ENCODE measurements around the gene KRT4. TPM values are rescaled to one million over a fixed set of nuclear protein-coding genes. Genes with fewer than 3 reads are reported as not detected.
"Not testable (repeated sequence)": the region's sequence is repeated elsewhere in the genome, so short reads cannot be mapped to it uniquely, and the experiment has no call there.

KRT4 gene
- total and polyA plus RNA-seq, 7 donors, result 0.12 to 1.7 (median 0.43) TPM; not detected in 3

DNA sequence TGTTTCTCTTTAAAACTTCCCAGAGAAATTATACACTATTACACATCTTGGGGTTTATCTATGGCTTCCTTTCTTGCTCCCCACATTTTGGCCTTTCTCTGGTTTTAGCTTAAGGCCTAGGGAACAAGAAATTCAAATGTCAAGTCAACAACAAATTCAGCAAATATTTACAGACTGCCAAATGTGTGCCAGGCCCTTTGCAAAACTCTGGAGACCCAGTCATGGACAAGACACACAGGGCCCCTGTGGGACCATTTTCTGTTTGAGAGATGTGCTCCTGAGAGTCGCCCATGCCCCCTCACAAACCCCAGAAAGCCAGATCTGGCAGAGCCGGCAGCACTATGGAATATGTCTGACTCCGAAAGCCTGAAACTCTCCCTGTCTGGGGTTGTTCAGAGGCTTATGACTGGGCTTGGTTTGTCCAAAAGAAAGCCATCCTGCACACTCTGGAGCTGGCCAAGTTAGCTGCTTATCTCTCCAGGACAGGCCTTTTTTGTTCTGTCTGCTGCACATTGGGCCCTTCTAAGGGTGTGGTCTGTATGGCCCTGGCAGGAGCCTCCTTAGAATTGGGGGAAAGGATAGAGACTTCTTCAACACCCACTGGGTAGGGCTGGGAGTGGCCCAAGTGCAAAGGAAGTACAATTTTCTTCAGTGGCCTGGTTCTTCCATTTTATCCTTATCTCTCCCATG, 16.9 kb downstream of the KRT4 start:
- Histone ChIP-seq H3K4me1 (no peaks in the 10 kb centered on the region), H3K27me3 (ENCODE audit: insufficient read depth in 3 of 3, low read length in 2 of 3) (peaks cover 0 to under 1% (median 0%) of the 10 kb centered on the region in 3 donors), H3K27ac (no peak overlapping the region), H3K9me3 (no peaks in the 10 kb centered on the region), H3K36me3 (ENCODE audit: insufficient read depth in 1 of 2, low read depth in 1 of 2) (no peaks in the 10 kb centered on the region), H3K4me3 (no peak overlapping the region)
- intact Hi-C loops (cut with DNase I), result no loop called here
- 74 to 86% (median 75%) methylated on average over 3 of the region's 3 CpGs for WGBS, 3 donors
- no peak for DNase-seq
- TF ChIP-seq, protein P1, sequence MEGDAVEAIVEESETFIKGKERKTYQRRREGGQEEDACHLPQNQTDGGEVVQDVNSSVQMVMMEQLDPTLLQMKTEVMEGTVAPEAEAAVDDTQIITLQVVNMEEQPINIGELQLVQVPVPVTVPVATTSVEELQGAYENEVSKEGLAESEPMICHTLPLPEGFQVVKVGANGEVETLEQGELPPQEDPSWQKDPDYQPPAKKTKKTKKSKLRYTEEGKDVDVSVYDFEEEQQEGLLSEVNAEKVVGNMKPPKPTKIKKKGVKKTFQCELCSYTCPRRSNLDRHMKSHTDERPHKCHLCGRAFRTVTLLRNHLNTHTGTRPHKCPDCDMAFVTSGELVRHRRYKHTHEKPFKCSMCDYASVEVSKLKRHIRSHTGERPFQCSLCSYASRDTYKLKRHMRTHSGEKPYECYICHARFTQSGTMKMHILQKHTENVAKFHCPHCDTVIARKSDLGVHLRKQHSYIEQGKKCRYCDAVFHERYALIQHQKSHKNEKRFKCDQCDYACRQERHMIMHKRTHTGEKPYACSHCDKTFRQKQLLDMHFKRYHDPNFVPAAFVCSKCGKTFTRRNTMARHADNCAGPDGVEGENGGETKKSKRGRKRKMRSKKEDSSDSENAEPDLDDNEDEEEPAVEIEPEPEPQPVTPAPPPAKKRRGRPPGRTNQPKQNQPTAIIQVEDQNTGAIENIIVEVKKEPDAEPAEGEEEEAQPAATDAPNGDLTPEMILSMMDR (IDR thresholded peaks at IDR 0.05), result no peak
- ATAC-seq, result no peak

DNA sequence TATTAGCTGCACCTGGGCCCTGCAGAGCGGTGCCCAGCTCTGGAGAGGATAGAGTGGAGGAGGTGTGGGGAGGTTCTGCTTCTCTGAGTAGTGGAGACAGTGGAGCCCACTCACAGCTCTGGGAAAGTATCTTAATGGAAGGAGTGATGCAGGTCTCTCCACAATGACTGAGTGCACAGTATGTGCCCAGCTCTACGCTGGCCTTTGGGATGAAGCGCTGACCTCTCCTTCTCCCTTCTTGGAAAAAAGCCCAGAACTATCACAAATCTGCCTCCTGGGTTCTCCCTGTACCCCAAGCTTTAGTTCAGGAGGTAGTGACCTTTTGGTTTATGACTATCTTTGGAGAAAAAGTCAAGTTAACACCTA, 17.5 kb downstream of the KRT4 start:
- intact Hi-C loops (cut with DNase I), result no loop called here
- DNase-seq (no peak), ATAC-seq (no peak)
- TF ChIP-seq, protein P1 (IDR thresholded peaks at IDR 0.05), result no peak
- Histone ChIP-seq H3K27me3 (ENCODE audit: insufficient read depth in 3 of 3, low read length in 2 of 3) (peaks cover 0 to 6% (median 2%) of the 10 kb centered on the region in 3 donors), H3K4me1 (no peaks in the 10 kb centered on the region), H3K4me3 (no peak overlapping the region), H3K9me3 (no peaks in the 10 kb centered on the region), H3K36me3 (ENCODE audit: insufficient read depth in 1 of 2, low read depth in 1 of 2) (no peaks in the 10 kb centered on the region), H3K27ac (no peak overlapping the region)
- 89 to 95% (median 93%) methylated on average over 3 of the region's 3 CpGs for WGBS, 3 donors

DNA sequence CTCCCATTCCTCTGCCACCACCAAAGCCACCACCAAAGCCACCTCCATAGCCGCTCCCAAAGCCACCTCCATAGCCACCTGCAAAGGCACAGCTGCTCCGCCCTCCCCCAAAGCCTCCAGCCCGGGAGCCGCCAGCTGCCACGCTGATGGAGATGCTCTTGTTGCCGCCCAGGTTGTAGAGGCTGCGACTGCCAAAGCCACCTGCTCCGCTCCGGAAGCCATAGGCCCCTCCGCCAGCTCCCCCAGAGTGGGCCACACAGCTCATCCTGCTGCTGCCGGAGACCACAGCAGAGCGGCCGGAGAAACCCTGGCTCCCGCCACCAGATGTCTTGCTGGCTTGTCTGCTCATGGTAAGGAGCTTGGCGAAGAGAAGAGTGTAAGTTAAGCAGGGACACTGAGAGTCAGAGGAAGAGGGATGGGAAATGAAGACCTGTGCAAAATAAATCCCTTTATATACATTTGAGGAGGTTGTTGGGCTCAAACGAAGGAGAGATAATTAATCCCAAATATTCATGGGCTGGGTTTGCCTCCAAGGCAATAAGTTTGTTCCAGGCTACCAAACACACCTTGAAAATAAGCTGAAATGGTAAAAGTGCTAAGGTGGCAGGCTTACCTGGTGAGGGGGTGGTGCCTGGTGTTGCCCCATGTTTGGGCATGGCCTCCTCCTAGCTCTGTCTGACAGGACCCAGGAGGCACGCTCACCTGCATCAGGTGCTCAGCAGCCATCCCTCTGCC, 18.1 kb downstream of the KRT4 start, which contains the start of gene KRT3:
TSS of gene KRT3 (minus strand) at position 424 of the 735 bp plus-strand sequence. CDS start at position 349, 75 bp downstream.
- H3K27me3 ChIP-seq (ENCODE audit: insufficient read depth in 3 of 3, low read length in 2 of 3), result peaks cover 0 to 11% (median 3%) of the 10 kb centered on the region in 3 donors
- DNase-seq, result no peak
- intact Hi-C loops (cut with DNase I), result no loop called here
- WGBS, 3 donors, result 86 to 87% (median 86%) methylated on average over 16 to 17 of the region's 17 CpGs
- ATAC-seq, result no peak
- no peak within 1 kb of the TSS for H3K4me3 ChIP-seq
- H3K27ac ChIP-seq, result no peak within 1 kb of the TSS
- no peaks in the 10 kb centered on the region for H3K9me3 ChIP-seq
- TF ChIP-seq, protein P1 (IDR thresholded peaks at IDR 0.05), result no peak
- H3K36me3 ChIP-seq (ENCODE audit: insufficient read depth in 1 of 2, low read depth in 1 of 2), result no peaks in the 10 kb centered on the region
- no peaks in the 10 kb centered on the region for H3K4me1 ChIP-seq

DNA sequence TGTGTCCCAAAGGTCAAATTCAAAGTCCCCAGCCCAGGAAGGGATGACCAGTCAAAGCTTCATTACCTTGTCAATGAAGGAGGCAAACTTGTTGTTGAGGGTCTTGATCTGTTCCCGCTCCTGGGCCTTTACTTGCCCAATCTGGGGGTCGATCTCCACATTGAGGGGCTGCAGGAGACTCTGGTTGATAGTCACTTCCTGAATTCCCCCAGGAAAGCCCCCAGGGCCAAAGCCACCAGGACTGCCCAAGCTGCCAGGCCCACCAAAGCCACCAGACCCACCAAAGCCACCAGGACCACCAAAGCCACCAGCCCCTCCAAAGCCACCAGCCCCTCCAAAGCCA, 18.6 kb downstream of the KRT4 start:
- DNase-seq; H3K4me1 ChIP-seq; H3K36me3 ChIP-seq (ENCODE audit: insufficient read depth in 1 of 2, low read depth in 1 of 2); intact Hi-C loops (cut with DNase I); H3K4me3 ChIP-seq; H3K27ac ChIP-seq; ATAC-seq; H3K9me3 ChIP-seq: not testable (repeated sequence)
- peaks cover 0 to 17% (median 3%) of the 10 kb centered on the region in 3 donors for H3K27me3 ChIP-seq (ENCODE audit: insufficient read depth in 3 of 3, low read length in 2 of 3)
- WGBS, 3 donors, result 86 to 89% (median 87%) methylated on average over 2 of the region's 2 CpGs

DNA sequence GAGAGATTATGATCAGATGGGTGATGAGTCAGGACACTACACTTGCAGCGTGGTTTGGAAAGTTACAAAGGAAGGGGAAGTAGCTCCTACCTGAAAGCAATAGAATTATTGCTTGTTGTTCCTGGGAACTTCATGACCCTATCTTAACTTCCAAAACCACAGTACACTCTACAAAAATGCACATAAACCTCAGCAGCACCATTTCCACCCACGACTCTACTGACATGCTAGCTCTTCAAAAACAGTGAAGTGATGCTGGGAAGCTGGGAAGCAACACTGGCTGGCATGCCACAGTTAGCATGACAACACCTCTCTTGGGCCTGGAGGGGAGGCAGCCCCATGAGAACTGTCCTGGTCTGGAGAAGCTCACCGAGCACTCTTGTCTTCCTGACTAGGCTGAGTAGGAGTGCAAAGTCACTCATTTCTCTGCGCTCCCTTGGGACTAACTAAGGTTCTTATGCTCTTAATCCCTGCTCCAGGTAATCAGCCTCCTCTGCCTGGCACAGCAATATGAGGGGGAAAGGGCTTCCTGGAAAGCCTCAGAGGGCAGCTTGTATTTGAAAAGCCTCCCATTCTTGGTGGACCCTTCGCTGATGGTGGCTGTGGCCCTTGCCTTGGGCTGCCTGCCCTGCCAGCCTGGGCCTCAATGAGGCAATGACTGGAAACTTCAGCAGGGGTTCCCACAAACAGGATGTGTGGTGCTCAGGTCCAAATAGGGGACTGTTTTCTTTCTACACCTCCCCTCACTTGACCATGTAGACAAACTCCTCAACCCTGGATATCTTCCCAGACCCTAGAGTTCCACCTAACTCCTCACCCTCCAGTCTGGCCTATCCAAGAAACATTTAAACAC, 19.2 kb downstream of the KRT4 start:
- 80 to 86% (median 86%) methylated on average over 5 of the region's 5 CpGs for WGBS, 3 donors
- no peaks in the 10 kb centered on the region for H3K9me3 ChIP-seq
- no peak overlapping the region for H3K27ac ChIP-seq
- no peaks in the 10 kb centered on the region for H3K4me1 ChIP-seq
- TF ChIP-seq, protein P1 (IDR thresholded peaks at IDR 0.05), result no peak
- no peak for ATAC-seq
- H3K27me3 ChIP-seq (ENCODE audit: insufficient read depth in 3 of 3, low read length in 2 of 3), result peaks cover 0 to 22% (median 5%) of the 10 kb centered on the region in 3 donors
- H3K4me3 ChIP-seq, result no peak overlapping the region
- DNase-seq, result no peak
- intact Hi-C loops (cut with DNase I), result no loop called here
- H3K36me3 ChIP-seq (ENCODE audit: insufficient read depth in 1 of 2, low read depth in 1 of 2), result no peaks in the 10 kb centered on the region

Measured in psoas muscle (tissue), 8 donors.